Measurements from ENCODE around the gene NUMA1. TPM values are rescaled to one million over a fixed set of nuclear protein-coding genes. Genes with fewer than 3 reads are reported as not detected.

NUMA1 gene
- total and polyA plus RNA-seq, 4 donors = 19.5 to 93.2 (median 42.1) TPM

- no peak for TF ChIP-seq ATF3 (IDR thresholded peaks at IDR 0.05)
- no peak for TF ChIP-seq SP1 (IDR thresholded peaks at IDR 0.05)
- no peak for TF ChIP-seq REST (IDR thresholded peaks at IDR 0.05)
- TF ChIP-seq RAD21 (IDR thresholded peaks at IDR 0.05) = no peak
- no peak for TF ChIP-seq YY1 (IDR thresholded peaks at IDR 0.05)
- no peak for TF ChIP-seq TAF1 (conservative IDR thresholded peaks at IDR 0.05)
These were observed 79.1 kb downstream of the NUMA1 start (continued) for GRCh38 chr11:72001285-72001684.

- Histone ChIP-seq H3K27me3 (ENCODE audit: control insufficient read depth in 4 of 4, insufficient read depth in 4 of 4, low read length in 3 of 4) (no peaks in the 10 kb centered on the region), H3K4me3 (ENCODE audit: low read depth in 1 of 3, low read length in 3 of 3) (no peak overlapping the region), H3K9me3 (ENCODE audit: control insufficient read depth in 4 of 4, low read length in 3 of 4) (no peaks in the 10 kb centered on the region), H3K27ac (ENCODE audit: low read depth in 1 of 2, low read length in 2 of 2) (peak overlapping the region; percentile 60 to 66), H3K36me3 (ENCODE audit: control insufficient read depth in 4 of 4, insufficient read depth in 3 of 4, low read depth in 1 of 4, low read length in 3 of 4) (peaks cover 14 to 39% (median 33%) of the 10 kb centered on the region in 4 donors), H3K9ac (ENCODE audit: low read depth in 1 of 2, low read length in 2 of 2) (no peak overlapping the region), H3K4me1 (ENCODE audit: control insufficient read depth in 4 of 4, insufficient read depth in 4 of 4, low read length in 3 of 4) (peaks cover 2 to 17% (median 10%) of the 10 kb centered on the region in 4 donors)
- TF ChIP-seq RXRA (IDR thresholded peaks at IDR 0.05) (no peak), ATF3 (IDR thresholded peaks at IDR 0.05) (no peak), MAX (IDR thresholded peaks at IDR 0.05) (no peak), HNF4G (IDR thresholded peaks at IDR 0.05) (no peak), TAF1 (conservative IDR thresholded peaks at IDR 0.05) (no peak), CTCF (IDR thresholded peaks at IDR 0.05; ENCODE audit: low read depth, low read length, missing input control) (no peak), SP1 (IDR thresholded peaks at IDR 0.05) (no peak), FOXA1 (IDR thresholded peaks at IDR 0.05) (no peak), GABPA (IDR thresholded peaks at IDR 0.05 in 1 of 2, conservative IDR thresholded peaks at IDR 0.05 in 1 of 2) (no peak), FOXA2 (IDR thresholded peaks at IDR 0.05) (no peak), JUND (IDR thresholded peaks at IDR 0.05) (no peak), EGR1 (IDR thresholded peaks at IDR 0.05; ENCODE audit: low read depth in 2 of 2) (no peak), REST (IDR thresholded peaks at IDR 0.05) (no peak), YY1 (IDR thresholded peaks at IDR 0.05) (no peak), NR2F2 (IDR thresholded peaks at IDR 0.05) (no peak), ZBTB33 (IDR thresholded peaks at IDR 0.05) (no peak)
- DNase-seq (ENCODE audit: low spot score) = no peak
- 94% methylated on average over 10 of the region's 10 CpGs for WGBS
These were observed 80.0 kb downstream of the NUMA1 start for GRCh38 chr11:72000202-72000867.

Measured in liver (tissue), 9 donors.